Renal cortex interstitium (tissue), 11 donors: ENCODE measurements around the gene CASK. TPM values are rescaled to one million over a fixed set of nuclear protein-coding genes. Genes with fewer than 3 reads are reported as not detected.
A peak's percentile ranks its signal among the peaks of the same experiment; 100 is the strongest.
"Not testable (repeated sequence)": the region's sequence is repeated elsewhere in the genome, so short reads cannot be mapped to it uniquely, and the experiment has no call there.

ENCODE experiments used
- DNase-seq, 11 donors: peaks; one replicate each; pipeline ENCODE4 v3.0.0-alpha.2; 2013; ENCODE audit warnings: low read depth in 9 of 11, low spot score in 4 of 11; ENCODE audit errors: extremely low read depth in 1 of 11
- polyA plus RNA-seq, 3 donors: library from polyadenylated mRNA; unstranded; fragments of 120-200 nt; gene quantifications; one replicate each; pipeline ENCODE4 v1.2.1, GENCODE V29; 2013; ENCODE audit not compliant: insufficient read length in 3 of 3

CASK gene
- polyA plus RNA-seq, 3 donors, result 44.7 to 52.3 (median 47.4) TPM

DNA sequence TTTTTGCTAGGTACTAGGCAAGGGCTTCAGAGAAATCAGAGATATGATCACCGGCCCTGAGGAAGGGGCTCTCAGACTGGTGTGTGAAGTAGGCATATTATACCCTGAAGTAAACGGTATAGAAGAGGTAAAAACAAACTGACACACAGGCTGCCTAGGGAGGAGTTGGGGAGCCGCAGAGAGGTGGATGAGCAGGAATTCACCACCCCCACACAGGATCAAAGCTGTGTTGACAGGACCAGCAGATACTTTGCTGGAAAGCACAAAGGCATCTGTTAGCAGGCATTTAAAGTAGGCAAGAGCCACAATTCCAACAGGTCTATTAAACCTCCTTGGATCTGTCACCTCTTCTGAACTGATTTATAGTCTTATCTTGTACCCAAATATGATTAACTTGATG lies 306.4 kb downstream of the CASK start:
- DNase-seq, result no peak

- no peak for DNase-seq
Measured at GRCh38 chrX:41616255-41616654, 307.1 kb downstream of the CASK start.

DNA sequence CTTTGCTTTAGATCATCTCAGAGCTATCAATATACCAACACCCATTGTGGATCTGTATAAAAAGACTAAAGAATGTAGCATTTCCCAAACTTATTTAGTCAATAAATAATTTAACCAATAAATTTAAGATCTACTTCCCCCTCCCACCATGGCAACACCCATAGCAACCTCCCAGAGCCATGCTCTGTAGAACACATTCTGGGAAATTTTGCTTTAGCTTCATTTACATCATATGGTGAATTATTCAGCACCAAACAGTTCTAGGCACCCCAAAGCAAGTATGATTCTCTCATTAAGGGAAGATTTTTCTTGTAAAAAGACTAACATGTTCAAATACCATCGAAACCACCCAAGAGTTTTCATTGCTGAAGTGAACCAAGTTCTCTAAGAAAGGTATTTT lies 315.1 kb downstream of the CASK start:
- DNase-seq, result no peak

GRCh38 chrX:41607264-41607832 lies 316.0 kb downstream of the CASK start:
- no peak for DNase-seq

GRCh38 chrX:41606057-41606456 lies 317.3 kb downstream of the CASK start:
- DNase-seq, result not testable (repeated sequence)

GRCh38 chrX:41604766-41605543 lies 318.4 kb downstream of the CASK start:
- no peak for DNase-seq

DNA sequence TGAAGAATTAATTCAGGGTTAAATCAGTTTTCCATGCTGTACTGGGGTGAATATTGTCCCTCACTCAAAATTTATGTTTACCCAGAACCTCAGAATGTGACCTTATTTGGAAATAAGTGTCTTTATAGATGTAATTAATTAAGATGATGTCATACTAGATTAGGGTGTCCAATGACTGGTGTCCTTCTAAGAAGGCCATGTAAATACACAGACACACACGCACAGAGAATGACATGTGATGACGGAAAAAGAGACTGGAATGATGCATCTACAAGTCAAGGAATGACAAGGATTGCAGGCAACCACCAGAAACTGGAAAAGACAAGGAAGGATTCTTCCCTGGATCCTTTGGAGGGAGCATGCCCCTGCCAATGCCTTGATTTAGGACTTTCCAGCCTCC lies 319.2 kb downstream of the CASK start:
- DNase-seq, result no peak

- DNase-seq, result no peak
Measured at GRCh38 chrX:41603596-41603995, 319.8 kb downstream of the CASK start.

GRCh38 chrX:41602816-41603345 lies 320.5 kb downstream of the CASK start:
- DNase-seq, result no peak

- no peak for DNase-seq
Measured at GRCh38 chrX:41600291-41600690, 323.1 kb downstream of the CASK start.

- DNase-seq, result no peak
Measured at GRCh38 chrX:41599507-41599906, 323.8 kb downstream of the CASK start.

GRCh38 chrX:41596596-41596995 lies 326.8 kb downstream of the CASK start:
- no peak for DNase-seq

DNA sequence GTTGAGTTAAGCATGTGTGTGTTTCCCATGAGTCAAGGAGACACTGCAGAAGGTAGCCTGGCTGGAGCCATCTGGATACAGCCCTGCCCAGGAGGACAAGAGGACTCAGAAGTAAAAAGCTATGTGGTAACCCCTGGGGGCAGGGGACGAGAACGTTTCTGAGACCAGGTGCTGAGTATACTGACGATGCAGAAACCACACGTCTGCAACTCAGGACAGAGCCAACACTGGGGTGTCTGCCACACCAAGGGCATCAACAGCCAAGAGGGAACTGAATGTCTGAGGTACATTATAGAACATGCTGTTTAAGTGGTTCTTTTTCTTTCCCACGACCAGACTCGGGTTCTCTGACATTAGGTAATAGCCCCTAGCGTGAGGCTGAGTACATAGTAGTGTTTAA lies 328.7 kb downstream of the CASK start:
- DNase-seq, result no peak

- DNase-seq, result no peak
Measured at GRCh38 chrX:41591906-41592305, 331.4 kb downstream of the CASK start.

- no peak for DNase-seq
Measured at GRCh38 chrX:41590641-41591040, 332.7 kb downstream of the CASK start.

DNA sequence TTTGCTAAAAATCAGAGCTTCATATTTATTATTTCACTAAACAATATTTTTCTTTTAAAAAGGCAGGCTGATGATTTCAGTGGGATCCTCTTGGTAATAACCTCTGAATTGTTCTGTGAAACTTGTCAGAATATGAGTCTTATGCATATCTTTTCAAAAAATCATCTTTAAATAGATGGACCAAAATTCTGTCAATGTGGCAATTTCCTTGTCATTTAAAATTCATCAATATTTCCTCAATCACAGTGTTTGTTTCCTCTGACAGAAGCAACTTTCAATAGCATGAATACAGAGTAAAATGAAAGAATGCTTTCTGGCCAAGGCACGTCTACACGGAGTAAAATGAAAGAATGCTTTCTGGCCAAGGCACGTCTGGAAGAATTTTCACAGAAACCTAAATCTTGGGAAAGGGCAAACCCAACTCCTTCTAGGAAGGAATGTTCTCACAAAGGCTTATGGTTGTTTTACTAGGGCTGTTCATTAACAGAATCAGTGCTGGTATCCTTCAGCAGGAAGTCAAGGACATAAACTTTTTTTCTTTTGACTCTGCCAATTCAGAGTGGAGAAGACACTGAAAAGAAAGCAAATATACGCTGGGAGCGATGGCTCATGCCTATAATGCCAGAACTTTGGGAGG lies 333.6 kb downstream of the CASK start:
- peak in 3 of 11 donors; percentile 7 to 21 (median 17) for DNase-seq

DNA sequence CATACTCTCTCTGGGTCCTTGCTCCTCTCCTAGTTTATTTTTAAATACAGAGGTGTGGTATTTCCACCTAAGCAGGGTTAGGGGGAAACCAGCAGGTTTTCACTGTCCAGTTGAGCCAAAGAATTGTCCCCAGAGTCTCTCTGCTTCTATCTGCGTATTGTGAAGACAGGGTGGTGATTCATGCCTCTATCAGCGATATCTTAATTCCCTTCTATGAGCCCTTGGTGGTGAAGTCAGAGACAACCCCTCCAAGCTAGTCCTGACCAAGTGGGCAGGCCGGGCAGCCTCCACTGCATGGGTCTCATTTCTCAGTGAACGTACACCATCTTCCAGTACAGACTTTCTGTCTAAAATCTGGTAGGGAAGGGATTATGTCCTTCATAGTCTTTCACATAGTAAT lies 335.1 kb downstream of the CASK start:
- DNase-seq, result no peak

DNA sequence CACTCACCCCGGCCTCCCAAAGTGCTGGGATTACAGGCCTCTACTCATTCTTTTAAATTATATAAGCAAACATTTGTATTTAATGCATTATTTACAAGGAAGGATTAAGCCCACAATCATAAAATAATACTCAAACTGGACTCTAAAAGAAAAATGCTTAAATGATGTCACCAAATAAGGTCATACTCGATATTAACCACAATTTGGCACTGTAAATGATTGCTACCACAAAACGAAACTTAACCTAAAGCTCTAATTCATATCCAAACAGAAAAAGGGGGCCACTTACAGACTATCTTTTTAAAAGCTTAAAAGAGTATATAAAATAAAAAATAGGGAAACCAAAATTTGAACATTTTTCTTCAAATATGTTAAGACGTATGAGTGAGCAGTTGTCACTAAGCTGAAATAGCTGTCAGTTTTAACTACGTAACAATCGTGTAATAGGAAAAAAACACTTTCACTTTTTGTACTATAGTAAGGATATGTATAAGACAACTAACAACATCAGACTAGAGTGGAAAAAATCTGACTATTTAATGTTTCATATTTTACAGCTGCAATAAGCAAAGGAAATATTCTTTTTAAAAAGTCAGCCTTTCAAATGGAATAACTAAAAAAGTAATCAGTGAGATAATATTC lies 342.8 kb downstream of the CASK start:
- DNase-seq, result no peak

DNA sequence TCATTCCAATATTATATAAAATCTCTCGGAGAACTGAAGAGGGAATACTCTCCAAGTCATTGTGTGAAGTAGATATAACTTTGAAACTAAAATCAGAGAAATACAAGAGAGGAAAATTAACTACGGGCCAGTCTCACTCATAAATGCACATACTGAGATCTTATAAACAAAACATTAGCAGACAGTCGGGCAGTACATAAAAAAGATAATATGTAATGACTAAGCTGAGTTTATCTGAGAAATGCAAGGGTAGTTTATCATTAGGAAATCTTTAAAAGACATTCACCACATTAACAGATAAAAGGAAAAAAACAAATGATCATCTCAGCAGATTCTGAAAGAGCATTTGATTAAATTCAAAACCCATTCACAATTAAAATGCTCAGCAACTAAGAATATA lies 359.5 kb downstream of the CASK start:
- no peak for DNase-seq

DNA sequence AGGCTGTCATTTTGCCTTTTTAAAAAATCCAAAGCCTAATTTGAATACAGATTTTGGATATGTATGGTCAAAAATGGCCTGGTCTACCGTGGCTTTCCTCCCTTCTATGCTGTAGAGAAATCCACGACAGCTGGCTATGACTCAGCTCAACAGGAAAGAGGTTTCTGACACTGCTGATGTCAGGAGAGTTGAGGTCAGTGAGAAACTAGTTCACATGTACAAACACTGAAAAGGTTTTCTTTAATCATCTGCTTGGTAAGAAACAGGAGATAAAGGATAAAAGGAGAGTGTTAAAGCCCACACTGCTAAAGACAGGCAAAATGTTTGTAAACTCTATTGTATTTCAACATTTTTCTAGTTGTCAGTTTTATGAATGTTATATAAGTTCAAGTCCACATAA lies 362.3 kb downstream of the CASK start:
- DNase-seq, result peak in 2 of 11 donors; percentile 7 to 10
